WTC11 (cell line): ENCODE results near the gene FGF3.

ENCODE experiments used
- CREM ChIP-seq: sonication (generic); formaldehyde crosslinking; IDR thresholded peaks from 2 replicates; pipeline ENCODE4 v1.8.1; 2022; ENCODE audit warnings: mild to moderate bottlenecking, missing genetic modification reagents, moderate library complexity
- CTCF ChIP-seq: fragments of 200-600 bp; IDR thresholded peaks from 2 replicates; pipeline ENCODE4 v1.8.0; 2022; ENCODE audit warnings: antibody characterized with exemption
- TCF7 ChIP-seq: sonication (generic); formaldehyde crosslinking; IDR thresholded peaks from 2 replicates; pipeline ENCODE4 v1.8.0; 2022; ENCODE audit warnings: mild to moderate bottlenecking, low read depth, missing genetic modification reagents, moderate library complexity
- TEAD4 ChIP-seq: sonication (generic); formaldehyde crosslinking; IDR thresholded peaks from 2 replicates; pipeline ENCODE4 v1.8.0; 2022; ENCODE audit warnings: mild to moderate bottlenecking, missing genetic modification reagents
- ZNF232 ChIP-seq: sonication (generic); formaldehyde crosslinking; IDR thresholded peaks from 2 replicates; pipeline ENCODE4 v1.8.0; 2022; ENCODE audit warnings: mild to moderate bottlenecking, missing genetic modification reagents
- TF ChIP-seq, protein P1 (sequence below): sonication (generic); formaldehyde crosslinking; IDR thresholded peaks from 2 replicates; pipeline ENCODE4 v1.8.0; 2022; ENCODE audit warnings: mild to moderate bottlenecking, missing genetic modification reagents
- TF ChIP-seq, protein P2 (sequence below): sonication (generic); formaldehyde crosslinking; IDR thresholded peaks from 2 replicates; pipeline ENCODE4 v1.8.1; 2023; ENCODE audit warnings: mild to moderate bottlenecking, missing genetic modification reagents
- TF ChIP-seq, protein P3 (sequence below): sonication (generic); formaldehyde crosslinking; IDR thresholded peaks from 2 replicates; pipeline ENCODE4 v1.8.0; 2023; ENCODE audit warnings: missing genetic modification reagents

GRCh38 chr11:69810289-69811118 lies 8.7 kb downstream of the FGF3 start:
- TF ChIP-seq TEAD4 (CRISPR knock-in tag) (no peak), CTCF (no peak), TCF7 (CRISPR knock-in tag) (no peak), ZNF232 (CRISPR knock-in tag) (no peak), CREM (CRISPR knock-in tag) (no peak)
- TF ChIP-seq, protein P1, sequence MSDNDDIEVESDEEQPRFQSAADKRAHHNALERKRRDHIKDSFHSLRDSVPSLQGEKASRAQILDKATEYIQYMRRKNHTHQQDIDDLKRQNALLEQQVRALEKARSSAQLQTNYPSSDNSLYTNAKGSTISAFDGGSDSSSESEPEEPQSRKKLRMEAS = no peak
- TF ChIP-seq, protein P2, sequence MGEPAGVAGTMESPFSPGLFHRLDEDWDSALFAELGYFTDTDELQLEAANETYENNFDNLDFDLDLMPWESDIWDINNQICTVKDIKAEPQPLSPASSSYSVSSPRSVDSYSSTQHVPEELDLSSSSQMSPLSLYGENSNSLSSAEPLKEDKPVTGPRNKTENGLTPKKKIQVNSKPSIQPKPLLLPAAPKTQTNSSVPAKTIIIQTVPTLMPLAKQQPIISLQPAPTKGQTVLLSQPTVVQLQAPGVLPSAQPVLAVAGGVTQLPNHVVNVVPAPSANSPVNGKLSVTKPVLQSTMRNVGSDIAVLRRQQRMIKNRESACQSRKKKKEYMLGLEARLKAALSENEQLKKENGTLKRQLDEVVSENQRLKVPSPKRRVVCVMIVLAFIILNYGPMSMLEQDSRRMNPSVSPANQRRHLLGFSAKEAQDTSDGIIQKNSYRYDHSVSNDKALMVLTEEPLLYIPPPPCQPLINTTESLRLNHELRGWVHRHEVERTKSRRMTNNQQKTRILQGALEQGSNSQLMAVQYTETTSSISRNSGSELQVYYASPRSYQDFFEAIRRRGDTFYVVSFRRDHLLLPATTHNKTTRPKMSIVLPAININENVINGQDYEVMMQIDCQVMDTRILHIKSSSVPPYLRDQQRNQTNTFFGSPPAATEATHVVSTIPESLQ (CRISPR knock-in tag) = no peak
- TF ChIP-seq, protein P3, sequence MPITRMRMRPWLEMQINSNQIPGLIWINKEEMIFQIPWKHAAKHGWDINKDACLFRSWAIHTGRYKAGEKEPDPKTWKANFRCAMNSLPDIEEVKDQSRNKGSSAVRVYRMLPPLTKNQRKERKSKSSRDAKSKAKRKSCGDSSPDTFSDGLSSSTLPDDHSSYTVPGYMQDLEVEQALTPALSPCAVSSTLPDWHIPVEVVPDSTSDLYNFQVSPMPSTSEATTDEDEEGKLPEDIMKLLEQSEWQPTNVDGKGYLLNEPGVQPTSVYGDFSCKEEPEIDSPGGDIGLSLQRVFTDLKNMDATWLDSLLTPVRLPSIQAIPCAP (CRISPR knock-in tag) = no peak
